GM12878 (cell line): ENCODE measurements around the gene SLC20A1.

Experiments
- NR2F1 ChIP-seq: fragments of 450-650 bp; conservative IDR thresholded peaks from 2 replicates; pipeline ENCODE4 v1.6.1; 2017; ENCODE audit warnings: mild to moderate bottlenecking
- POLR2AphosphoS5 ChIP-seq: IDR thresholded peaks from 2 replicates; pipeline ENCODE4 v1.6.1; 2011; ENCODE audit warnings: mild to moderate bottlenecking, low read length, inconsistent platforms
- RCOR1 ChIP-seq: conservative IDR thresholded peaks from 2 replicates; pipeline ENCODE4 v1.6.1; 2012; ENCODE audit warnings: low read depth, low read length, improper control_type of control experiment
- SPI1 ChIP-seq: IDR thresholded peaks from 2 replicates; pipeline ENCODE4 v1.6.1; 2011; ENCODE audit warnings: low read depth, mild to moderate bottlenecking, low read length, moderate library complexity, borderline replicate concordance; ENCODE audit not compliant: insufficient read depth
- YY1 ChIP-seq: IDR thresholded peaks from 2 replicates; pipeline ENCODE4 v1.6.1; 2011; ENCODE audit warnings: low read depth, mild to moderate bottlenecking, low read length

DNA sequence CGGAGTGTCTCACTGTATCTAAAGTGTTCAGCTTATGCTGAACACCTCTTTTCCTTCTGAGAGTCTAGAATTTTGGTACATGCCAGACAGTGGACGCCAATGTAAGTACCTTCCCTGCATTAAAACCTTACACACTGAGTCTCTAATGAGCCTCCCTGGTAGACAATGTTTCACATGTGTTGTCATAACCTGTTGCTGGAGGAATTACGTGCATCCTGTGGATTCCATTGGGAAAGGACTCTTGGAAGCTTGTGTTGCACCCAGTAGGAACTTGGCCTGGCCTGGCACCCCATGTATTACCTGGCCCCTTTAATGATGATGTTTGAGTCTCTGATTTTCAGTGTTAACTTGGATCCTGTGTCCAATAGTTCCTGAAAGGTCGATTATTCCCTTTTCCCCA lies 40.8 kb upstream of the SLC20A1 start:
- TF ChIP-seq SPI1: no peak
- no peak for TF ChIP-seq YY1
- TF ChIP-seq POLR2AphosphoS5: no peak
- no peak for TF ChIP-seq RCOR1
- no peak for TF ChIP-seq NR2F1
